NCI-H1436 treated with DMSO at 0.1 percent for 48 hours (cell line): ENCODE measurements around the gene POLR2I.
"Not testable (repeated sequence)": the region's sequence is repeated elsewhere in the genome, so short reads cannot be mapped to it uniquely, and the experiment has no call there.

ENCODE experiments used
- DNase-seq: peaks from one replicate; lab custom pipeline; 2025; lab: John Stamatoyannopoulos, UW

Gene POLR2I

DNA sequence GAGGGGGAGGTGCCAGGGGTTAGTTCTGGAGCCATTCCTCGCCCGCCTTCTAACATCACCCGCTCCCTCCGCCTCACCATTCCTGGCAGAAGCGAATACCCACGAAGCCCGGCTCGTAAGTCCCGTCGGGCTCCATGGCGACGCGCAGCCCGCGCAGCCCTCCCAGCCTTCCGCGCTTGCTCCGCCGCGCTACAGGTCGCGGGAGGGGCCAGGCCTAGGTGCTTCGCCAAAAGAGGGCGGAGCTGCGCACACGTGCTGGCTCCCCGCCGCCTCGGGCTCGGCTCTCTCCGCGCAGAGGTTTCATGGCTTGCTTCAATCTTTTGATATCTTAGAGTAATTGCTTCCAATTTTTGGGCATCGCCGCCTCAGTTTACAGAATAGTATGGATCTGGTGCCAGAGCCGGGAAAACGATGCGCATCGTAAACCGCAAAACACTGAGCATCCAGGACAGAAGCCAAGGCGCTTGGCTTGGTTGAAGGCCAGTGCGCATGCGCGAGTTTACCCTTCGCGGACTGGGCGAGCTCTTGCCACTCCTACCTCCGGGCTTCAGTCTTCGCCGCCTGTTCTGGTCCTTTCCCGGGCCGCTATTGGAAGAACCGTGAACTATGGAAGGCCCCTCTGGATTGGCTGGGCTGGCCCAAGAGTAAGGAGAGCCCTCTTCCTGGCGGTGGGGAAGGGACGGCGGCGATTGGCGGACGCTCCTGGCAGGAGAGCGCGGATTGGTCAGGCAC, at the start of gene POLR2I:
TSS of gene POLR2I (minus strand) at position 155 of the 732 bp plus-strand sequence. CDS start at position 136, 19 bp downstream.
- peak; percentile 98 for DNase-seq

DNA sequence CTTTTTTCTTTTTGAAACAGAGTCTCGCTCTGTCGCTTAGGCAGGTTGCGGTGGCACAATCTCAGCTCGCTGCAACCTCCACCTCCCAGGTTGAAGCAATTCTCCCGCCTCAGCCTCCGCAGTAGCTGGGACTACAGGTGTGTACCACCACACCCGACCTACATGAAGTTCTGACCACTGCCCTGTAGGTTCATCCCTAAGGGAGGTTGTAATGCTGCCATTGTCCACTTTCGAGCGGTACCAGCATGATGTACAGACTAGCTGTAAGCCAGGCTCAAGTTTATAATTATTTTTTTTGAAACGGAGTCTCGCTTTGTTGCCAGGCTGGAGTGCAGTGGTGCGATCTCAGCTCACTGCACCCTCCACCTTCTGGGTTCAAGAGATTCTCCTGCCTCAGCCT, 49.1 kb upstream of the POLR2I start:
- no peak for DNase-seq

DNA sequence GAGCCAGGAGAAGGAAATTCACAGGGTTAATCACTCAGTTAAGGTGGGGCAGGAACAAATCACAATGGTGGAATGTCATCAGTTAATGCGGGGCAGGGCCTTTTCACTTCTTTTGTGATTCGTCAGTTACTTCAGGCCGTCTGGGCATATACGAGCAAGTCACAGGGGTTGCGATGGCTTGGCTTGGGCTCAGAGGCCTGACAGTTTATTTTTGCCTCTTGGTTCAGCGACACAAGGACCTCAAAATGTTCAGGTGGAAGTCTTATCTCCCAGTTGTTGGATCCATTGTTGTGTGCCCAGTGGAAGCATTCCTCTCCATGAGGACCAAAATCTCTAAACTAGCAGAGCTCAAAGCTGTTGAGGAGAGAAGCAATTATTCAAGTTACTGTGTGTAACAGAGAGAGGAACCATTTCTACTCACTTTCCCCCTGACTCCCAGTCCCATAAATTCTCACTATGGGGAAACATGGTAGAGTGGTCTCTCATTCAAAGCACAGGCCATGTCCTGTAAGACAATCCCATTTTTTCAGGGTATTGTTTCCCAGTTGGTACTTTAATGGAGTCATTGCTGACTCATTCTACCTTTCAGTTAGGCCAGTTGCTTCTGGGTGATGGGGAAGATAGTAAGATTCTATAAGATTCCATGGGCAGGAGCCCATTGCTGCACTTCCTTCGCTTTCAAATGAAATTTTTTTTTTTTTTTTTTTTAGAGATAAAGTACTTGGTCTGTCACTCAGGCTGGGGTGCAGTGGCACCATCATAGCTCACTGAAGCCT, 46.3 kb upstream of the POLR2I start:
- no peak for DNase-seq

DNA sequence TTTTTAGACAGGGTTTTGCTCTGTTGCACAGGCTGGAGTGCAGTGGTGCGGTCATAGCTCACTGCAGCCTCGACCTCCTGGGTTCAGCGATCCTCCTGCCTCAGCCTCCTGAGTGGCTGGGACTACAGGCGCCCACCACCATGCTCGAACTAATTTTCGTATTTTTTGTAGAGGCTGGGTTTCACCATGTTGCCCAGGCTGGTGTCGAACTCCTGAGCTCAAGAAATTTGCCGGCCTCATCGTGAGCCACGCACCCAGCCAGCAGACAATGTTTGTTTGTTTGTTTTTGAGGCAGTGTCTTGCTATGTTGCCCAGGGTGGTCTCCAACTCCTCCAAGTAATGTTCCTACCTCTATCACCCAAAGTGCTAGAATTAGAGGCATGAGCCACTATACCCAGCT, 38.5 kb upstream of the POLR2I start:
- no peak for DNase-seq

DNA sequence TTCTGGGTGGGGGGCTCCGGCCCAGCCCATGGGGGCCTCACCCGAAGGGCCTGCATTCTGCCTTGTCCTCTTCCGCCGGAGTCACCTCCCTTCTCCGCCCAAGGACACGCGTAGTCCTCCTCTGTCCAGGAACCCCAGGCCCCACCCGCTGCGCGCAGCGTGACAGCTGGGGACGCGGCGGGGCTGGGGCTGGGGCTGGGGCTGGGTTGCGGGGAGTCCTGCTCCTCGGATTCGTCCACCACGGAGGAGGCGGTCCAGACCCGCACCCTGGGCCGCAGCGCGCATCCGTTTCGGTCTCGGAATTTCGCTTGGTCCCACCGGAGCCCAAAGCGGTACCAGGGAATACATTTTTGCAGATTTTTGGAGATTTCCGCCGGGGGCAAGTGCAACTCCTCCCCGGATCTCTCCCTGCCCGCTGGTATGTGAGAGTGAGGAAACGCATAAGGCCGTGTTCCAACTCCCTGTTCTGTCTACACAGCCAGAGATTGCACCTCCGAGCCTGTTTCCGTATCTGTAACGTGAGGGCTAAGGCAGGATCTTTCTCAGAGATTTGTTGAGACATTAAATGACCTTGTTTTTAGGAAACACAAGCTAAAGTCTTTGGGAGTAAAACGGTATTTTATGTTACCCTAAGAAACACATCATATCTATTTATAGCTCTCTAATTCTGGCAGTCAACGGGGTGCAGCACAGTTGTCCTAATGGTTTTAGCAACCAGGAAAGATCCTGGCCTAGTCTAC, 37.8 kb upstream of the POLR2I start, which contains the start of gene COX7A1:
TSS of gene COX7A1 (minus strand) at position 96 of the 740 bp plus-strand sequence. CDS start at position 56, 40 bp downstream.
- DNase-seq = no peak

DNA sequence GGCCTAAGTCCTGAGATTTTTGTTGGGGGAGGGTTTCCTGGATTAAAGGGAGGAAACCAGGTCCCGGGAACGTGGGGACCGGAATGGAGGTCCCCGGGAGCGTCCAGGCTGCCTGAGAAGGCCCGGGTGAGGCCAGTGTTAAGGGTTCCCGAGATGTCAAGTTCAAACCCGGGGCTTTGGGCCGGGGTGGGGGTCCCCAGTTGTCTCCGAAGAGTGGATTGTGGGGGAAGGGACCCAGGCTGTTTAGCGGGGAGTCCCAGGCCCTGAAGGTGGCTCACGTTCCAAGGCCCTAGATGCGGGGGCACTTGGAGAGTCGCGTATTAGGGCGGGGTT, 37.3 kb upstream of the POLR2I start:
- no peak for DNase-seq

DNA sequence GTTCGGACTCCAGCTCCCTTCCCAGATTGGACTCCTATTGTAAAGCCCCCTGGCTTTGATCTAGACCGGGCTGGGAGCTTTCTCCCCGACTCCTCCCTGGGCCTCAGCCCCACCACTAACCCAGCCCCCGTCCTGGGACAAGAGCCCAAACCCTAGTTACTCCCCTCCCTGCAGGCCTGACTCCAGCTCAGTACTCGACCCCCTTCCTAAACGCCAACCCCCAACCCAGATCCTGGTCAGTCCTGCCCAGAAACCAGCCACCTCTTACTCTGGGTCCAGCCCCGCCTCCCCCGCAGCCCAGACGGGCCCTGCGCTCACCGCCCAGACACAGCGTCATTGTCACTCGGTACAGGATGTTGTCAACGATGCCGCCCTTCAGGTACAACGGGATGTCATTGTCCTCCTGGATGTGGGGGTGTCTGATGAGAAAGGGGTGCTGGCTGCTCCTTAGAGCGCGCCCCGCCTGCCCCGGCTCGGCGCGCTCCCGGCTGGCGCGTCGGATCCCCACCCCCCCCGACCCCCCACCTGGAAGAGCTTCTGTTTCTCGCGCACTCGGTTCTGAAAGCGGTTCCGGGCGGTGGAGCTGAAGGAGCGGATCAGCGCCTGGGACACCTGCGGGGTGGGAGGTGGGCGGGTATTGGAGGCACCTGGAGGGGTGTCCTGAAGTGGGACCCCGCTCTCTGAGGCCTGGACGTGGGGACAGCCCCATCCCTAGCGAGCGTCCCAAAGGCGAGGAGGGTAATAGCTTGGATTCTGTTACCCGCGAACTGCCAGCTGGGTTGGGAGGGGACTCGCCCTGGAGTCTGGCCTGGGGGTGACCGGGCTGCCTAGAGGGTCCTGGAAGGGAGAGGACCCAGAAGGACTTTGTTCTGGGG, 36.7 kb upstream of the POLR2I start:
- no peak for DNase-seq

DNA sequence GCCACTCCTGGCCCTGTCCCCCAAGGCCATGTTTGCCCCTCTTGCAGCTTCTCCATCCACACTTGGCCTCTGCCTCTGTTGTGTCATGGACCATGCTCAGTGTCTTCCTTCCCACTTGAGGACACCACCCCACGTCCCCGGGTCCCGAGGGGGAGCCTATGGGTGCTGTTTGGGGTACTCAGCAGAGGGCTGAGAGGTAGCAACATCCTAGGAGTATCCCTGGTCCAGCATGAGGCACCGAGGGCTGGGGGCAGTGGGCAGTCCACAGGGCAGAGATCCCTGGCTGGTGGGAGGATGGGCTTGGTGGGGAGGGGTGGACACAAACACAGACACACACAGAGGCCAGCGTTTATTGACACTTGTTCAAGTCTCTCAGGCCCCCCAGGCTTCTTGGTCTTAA, 35.9 kb upstream of the POLR2I start:
- no peak for DNase-seq

DNA sequence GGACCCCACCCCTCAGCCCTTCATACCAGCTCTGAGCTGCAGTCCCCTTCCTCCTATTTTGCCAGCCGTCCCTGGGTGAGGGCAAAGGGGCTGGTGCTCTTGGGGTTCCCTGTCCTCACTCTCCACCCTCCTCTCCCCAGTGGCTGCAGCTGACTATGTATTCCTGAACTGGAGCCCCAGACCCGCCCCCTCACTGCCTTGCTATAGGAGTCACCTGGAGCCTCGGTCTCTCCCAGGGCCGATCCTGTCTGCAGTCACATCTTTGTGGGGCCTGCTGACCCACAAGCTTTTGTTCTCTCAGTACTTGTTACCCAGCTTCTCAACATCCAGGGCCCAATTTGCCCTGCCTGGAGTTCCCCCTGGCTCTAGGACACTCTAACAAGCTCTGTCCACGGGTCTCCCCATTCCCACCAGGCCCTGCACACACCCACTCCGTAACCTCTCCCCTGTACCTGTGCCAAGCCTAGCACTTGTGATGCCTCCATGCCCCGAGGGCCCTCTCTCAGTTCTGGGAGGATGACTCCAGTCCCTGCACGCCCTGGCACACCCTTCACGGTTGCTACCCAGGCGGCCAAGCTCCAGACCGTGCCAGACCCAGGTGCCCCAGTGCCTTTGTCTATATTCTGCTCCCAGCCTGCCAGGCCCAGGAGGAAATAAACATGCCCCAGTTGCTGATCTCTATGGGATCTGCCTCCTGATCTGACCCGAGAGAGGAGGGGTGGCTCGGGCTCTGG, 35.2 kb upstream of the POLR2I start:
- DNase-seq = no peak

DNA sequence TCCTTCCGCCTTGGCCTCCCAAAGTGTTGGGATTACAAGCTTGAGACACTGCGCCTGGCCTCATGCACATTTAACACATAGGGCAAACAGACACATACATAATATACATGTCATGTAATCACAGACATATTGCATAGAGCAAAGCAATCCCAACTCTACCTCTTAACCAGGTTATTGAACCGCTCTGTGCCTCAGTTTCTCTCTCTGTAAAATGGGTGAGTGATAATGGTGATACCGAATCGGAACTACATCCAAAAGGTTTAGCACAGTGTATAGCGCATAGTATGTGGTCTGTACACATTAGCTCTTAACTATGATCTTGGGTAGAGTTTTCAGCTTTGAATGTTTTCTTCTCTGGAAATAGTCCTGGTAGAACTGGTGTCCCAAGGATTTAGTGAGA, 29.9 kb upstream of the POLR2I start:
- DNase-seq = no peak

DNA sequence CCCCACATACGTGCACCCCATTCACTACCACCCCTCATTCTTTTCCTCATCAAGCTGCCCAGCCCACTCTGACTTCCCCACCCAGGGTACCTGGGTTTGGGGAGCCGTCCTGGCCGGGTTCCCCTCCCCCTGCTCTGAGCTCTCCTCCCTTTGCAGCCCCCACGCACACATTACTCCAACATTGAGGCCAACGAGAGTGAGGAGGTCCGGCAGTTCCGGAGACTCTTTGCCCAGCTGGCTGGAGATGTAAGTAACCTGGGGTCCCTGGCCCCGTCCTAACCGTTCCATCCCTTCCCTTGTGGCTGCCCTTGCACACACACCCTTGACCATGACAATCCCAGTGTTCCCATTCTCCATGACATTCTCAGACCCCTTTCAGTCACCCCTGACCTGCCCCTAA, 27.8 kb upstream of the POLR2I start:
- DNase-seq = no peak

DNA sequence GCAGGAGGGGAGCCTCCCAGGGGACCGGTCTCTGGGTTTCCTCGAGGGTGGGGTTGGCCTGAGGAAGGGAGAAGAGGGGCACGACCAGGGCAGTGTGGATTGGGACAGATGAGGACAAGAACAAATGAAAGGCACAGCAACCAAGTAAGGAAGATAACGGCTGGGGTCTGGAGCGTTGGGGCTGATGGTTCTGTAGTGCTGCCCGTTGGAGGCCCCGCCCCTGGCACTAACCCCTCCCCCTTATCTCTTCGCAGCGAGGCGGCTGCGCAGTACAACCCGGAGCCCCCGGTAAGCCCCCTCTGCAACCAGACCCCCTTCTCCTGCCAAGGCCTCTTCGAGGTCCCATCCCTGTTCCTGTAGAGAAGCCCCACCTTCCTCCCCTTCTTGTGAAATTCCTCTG, 27.4 kb upstream of the POLR2I start:
- DNase-seq = no peak

DNA sequence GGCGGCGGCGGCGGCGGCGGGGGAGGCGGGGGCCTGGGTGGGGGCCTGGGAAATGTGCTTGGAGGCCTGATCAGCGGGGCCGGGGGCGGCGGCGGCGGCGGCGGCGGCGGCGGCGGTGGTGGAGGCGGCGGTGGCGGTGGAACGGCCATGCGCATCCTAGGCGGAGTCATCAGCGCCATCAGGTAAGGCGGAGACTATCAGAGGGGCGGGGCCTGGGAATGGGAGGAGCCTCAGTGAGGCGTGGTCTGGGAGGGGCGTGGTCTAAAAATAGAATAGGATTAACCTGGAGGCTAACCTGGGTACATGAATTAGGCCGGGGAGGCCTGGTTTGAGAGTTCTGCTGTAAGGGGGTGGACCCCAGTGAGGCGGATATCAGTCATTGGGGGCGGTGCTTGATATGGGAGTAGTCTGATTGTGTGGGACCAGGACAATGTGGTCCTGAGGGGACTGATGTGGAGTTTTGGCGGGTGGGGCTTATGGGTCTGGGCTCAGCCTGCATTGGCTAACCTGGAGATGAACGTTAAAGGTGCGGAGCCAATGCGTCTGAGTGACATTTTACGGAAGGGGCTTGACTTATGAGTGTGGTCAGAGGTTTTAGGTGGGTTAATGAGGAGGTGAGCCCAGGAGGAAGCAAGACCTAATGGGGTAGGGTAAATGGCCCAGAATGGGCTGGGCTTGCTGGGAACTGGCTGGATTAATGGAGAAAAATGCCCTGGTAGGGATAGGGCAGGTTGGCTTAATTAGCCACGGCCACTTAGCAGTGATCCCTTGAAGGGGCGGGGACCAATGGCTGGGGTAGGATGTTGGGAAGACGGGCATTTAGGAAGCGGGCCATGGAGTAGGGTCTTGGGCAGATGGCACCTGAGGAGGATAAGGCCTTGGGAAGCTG, 26.6 kb upstream of the POLR2I start:
- peak; percentile 66 for DNase-seq

DNA sequence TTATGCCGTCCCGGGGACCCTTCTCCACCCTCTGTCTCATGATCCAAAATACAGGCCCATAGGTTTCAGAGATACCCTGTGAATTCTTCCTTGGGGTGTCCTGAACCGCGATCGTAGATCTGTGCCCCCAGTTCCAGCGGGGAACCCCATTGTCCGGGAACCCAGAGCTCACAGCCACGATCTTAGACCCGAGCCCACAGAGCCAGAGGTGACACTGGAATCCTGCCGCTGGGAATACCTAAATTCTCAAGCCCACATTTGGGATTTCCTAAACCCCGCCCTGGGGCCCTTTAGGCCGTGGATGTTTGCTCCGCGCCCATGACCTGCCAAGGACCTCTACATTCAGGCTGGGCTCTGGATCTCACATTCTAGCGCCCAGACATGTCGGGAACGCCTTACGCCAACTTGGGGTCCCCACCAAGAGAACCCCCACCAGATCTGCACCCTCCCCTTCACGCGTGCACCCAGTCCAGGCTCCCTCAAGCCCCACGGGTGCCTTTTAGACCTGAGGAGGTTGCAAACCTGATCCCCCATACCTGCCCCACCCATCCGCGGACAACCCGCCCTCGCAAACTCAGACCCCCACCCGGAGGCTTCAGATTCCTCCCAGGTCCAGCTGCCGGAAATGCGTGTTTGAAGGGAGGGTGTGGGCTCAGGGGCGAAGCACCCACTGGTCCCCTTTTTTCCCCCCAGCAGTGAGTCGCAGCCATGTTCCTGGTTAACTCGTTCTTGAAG, 25.8 kb upstream of the POLR2I start:
- no peak for DNase-seq

DNA sequence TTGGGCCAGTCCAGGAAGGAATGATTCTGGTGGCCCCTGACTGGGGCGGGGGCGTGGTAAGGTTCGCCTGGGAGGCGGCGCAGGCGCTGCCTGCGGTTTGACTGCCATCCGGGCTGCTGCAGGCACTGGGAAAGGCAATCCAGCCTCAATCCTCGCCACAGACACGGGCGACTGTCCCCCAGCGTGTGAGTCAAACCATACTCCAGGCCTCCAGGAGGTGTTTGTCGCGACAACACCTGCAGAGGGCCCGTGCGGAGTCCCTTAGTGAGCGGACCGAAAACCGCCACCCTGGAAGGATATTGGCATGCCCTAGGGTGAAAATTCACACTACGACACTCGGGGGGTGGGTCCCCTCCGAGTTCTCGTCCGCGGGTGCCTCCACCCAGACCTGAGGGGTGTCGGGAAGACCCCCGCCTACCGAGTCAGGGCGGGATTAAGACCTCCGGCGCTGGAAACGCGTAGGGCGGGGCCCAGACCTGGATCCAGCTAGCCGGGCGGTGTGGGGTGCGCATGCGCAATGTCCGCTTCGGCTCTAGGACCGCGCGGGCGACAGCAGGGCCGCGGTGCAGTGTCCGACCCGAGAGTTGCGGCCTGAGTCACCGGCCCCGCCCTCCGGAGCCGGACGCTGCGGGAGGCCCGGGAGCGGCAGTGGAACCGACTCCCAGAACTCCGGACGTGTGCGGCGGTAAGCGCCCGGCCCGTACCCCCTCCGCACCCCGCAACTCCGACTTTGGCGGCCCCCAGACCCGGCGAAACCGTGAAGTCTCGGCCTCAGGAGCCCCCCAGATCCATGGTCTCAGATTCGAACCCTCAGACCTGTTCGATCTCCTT, 25.0 kb upstream of the POLR2I start, which contains the start of gene CAPNS1:
TSS of gene CAPNS1 (plus strand) at position 594 of the 831 bp plus-strand sequence. CDS start 946 bp downstream, outside the sequence.
- peak; percentile 71 for DNase-seq

DNA sequence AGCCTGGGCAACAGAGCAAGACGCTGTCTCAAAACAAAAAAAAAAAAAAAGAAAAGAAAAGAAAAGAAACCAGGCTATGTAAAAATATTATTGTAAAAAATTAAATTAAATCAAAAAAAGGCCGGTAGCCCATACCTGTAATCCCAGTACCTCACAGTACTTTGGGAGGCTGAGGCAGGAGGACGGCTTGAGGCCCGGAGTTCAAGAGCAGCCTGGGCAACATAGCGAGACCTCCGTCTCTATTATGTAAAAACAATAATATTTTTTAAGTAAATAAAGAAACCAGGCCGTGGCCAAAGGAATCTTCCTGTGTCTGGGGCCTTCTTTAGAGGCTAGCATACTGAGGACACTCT, 24.4 kb upstream of the POLR2I start:
- no peak for DNase-seq

DNA sequence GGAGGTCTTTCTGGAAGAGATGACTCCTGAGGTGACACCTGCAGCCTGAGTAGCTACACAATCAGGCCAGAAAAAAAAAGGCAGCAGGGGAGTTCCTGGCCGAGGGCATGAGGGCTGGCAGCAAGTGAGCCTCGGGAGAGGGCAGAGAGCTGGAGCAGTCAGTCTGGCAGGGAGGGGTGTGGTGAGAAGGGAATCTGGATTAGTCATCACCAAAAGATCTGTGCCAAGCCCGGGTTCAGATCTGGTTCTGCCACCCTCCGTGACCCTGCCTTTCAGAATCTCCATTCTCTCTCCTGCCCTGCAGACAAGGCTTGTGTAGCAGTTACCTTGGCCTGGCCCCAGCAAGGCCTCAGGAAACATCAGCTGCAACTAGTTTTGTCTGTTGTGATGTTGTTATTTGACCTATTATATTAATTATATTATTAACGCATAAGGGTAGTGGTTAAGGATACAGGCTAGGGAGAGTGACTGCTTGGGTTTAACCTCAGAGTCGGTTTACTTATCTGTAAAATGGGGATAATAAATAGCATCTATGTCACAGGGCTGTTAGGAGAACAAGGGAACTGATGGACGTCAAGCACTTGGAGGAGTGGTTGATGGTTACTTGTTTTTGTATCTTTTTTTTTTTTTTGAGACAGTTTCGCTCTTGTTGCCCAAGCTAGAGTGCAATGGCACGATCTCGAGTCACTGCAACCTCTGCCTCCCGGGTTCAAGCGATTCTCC, 22.4 kb upstream of the POLR2I start:
- DNase-seq = no peak

DNA sequence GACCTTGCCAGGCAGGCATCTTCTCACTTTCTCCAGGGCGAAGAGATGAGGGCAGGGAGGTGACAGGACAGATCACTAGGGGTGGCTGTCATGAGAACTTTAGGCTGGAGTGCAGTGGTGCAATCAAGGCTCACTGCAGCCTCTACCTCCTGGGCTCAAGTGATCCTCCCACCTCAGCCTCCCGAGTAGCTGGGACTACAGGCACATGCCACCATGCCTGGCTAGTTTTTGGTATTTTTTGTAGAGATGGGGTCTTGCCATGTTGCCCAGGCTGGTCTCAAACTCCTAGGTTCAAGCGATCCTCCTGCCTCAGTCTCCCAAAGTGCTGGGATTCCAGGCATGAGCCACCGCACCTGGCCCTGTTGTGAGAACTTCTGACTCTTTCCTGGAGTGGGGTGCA, 20.2 kb upstream of the POLR2I start:
- not testable (repeated sequence) for DNase-seq
